Dermis blood vessel endothelial cell (primary cell): ENCODE measurements around the gene NVL. TPM values are rescaled to one million over a fixed set of nuclear protein-coding genes. Genes with fewer than 3 reads are reported as not detected.
A peak's percentile ranks its signal among the peaks of the same experiment; 100 is the strongest.
"Not testable (repeated sequence)": the region's sequence is repeated elsewhere in the genome, so short reads cannot be mapped to it uniquely, and the experiment has no call there.

ENCODE experiments used
- DNase-seq: peaks from one replicate; pipeline ENCODE4 v3.0.0; 2010
- total RNA-seq: library from RNA; depleted of rRNA; stranded (reverse); fragments of >200 nt; gene quantifications from 2 replicates; pipeline ENCODE4 v1.2.3, GENCODE V29; 2014

The NVL gene
- total RNA-seq, 1 donor from 2014 or later, result 31.0 TPM

- DNase-seq, result no peak
Observed at GRCh38 chr1:224226849-224227502, 103.0 kb downstream of the NVL start.

DNA sequence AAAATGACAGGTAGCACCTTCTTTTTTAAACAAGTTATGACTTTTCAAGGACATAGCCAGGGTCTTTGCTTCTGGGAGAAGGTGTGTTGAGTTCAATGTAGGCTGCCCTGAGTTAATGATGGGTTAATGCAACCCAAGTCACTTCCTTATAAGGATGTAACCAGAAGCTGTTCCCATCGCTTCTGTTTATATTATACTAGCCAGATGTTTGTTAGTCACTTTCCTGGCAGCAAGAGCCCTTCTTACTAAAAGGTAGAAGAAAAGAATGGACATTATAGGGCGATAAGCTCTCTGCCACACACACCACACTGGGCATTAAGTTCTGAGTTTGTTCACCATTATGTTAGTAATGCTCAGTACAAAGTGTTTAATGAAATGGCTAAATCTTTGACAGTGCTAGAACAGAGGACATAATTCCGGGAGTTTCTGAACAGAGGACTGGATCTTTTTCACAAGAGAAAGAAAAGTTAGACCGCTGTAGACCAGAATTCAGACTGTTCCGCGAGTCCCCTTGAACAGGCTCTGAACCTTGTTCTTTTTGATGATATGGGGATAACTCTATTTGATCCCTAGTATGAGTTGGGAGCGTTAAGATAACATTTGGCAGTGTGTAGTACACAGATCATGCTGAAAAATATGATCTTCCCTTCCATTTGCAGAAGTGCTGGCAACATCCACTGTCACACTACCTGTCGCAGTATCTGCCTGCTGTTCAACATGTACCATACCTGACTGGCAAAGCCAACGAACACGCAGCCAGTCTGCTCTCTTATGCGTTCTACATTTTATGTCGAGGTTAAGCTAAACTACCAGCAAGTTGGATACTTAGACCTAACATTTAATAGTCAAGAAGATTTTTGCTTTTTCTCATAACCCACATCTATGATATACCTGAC is 105.9 kb downstream of the NVL start:
- DNase-seq, result peak; percentile 84

DNA sequence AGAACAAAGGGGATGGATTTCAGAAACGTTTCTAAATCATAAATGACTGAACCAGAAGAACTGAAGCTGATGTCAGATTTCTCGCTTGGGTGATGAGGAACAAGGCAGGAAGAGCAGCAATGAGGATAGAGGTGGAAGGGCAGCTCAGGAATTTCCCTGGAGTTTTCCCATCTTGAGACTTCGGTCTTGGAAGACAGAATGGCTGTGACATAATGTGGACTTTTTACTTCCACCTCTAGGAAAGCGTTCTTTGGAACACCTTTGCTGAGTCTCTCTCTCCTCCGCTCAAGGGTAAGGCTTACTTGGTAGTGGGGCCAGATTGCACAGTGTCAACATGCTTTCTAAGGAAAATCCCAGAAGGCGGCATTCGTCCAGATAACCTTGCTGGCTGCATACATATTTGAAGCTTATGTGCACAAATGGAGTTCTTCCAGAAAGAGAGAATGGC is 110.3 kb downstream of the NVL start:
- peak; percentile 52 for DNase-seq

DNA sequence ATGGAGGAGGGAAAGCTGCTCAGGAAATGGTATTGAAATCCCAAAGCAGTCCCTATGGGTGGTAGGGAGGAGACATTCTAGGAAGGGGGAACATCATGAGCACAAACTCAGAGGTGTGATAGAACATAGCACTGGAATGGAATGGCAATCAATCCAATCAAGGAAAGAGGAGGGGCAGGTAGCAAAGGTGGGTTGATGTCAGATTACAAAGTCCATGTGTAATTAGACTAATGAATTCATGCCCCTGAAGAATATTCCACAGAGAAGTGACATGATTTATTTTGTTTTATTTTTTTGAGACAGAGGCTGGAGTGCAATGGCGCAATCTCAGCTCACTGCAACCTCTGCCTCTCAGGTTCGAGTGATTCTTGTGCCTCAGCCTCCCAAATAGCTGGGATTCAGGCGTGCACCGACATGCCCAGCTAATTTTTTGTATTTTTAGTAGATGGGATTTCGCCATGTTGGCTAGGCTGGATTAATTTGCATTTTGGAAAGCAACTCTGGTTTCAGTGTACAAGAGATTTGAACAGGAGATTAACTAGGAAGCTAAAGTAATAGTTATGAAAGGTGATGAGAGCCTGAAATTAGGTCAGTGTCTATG is 110.9 kb downstream of the NVL start:
- no peak for DNase-seq

DNA sequence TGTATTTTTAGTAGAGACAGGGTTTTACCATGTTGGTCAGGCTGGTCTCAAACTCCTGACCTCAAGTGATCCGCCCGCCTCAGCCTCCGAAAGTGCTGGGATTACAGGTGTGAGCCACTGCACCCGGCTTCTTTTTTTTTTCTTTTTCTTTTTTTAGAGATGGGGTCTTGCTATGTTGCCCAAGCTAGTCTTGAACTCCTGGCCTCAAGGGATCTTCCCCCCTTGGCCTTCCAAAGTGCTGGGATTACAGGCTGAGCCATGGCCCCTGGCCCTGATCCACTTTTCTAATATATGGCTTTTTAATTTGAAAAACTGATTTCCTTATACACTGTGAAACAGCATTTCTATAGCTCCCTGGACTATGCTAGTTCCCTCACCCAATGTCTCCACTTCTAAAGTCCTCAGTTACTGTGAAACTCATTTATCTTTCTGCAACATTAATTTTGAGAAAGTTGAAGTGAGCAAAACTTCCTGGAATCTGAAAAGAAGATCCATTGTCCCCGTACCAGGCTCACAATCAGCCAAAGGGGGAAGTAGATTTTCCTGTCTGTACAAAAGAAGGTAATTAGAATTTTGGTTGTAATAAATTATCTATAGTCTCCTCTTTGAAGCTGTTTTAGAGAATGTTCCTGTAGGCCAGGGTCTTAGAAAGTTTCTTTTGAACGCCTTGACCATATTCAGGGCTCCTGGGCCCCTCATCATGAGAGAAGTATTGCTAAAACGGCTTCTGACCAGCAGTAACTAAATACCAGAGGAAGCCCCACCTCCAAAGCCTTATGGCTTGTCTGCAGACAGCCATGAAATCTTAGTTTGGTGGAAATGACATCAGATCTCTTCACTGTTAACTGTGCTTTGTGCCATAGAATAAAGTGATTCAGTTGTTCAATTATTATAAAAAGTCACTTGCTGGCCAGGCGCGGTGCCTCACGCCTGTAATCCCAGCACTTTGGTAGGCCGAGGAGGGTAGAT is 112.0 kb downstream of the NVL start:
- DNase-seq, result peak; percentile 55

DNA sequence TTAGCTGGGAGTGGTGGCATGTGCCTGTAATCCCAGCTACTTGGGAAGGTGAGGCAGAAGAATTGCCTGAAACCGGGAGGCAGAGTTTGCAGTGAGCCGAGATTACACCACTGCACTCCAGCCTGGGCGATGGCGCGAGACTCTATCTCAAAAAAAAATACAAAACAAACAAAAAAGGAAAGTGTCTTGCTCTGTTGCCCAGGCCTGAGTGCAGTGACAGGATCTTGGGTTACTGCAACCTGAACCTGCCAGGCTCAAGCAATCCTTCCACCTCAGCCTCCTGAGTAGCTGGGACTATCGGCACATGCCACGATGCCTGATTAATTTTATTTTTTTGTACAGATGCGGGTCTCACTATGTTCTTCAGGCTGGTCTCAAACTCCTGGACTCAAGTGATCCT is 113.6 kb downstream of the NVL start:
- no peak for DNase-seq

- DNase-seq, result no peak
Observed at GRCh38 chr1:224213438-224214119, 116.4 kb downstream of the NVL start.

DNA sequence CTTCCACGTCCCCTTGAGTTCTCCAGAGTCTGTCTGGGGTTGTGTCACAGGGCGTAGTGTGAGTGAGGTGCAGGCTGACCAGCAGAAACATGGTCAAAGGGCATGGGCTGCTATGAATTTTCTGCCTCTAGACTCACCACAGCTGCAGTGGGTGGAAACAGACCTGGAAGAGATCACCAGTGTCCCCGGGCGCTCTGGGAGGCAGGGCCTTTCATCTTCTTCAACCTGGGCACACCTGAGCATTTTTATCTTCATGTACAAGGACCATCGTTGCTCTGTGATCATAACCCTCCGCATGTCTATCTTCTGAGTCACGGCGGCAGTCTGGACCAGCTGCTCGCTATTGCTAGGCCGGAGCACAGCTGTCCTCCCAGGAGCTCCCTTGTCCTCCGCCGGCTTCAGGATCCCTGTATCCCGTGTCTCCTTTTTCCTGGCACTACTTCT is 117.3 kb downstream of the NVL start:
- DNase-seq, result no peak

DNA sequence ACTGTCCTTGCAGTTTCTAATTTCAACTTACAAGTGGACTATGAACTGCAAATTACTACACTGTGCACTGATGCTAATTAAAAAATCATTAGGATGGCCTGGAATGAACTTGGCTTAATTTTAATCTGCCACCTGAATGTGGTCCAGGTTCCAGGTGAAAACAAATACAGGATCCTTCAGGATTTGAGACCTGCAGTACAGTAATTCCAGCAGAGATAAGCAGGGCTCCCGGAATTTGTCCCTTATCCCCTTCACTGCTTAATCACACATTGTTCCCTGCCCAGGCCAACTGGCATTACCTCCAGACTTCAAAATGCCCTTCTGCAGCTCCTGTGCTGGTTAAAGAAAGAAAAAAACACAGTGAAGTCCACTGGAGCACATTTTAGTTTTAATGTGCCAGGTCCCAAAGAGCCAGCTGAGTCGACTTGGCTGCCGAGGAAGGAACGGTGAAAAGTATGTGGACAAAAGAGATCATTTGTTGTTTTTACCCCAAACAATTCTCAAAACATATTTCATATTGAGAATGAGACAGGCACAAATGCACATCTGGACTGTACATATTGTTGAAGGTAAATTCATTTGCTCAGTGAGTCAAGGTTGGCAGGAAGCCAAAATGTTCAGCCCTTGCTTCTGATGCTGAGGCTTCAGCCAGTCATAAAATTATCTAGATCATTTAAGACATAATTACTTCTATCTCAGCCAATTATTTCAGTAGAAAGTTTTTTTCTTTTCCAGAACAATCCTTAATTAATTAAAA is 118.6 kb downstream of the NVL start:
- DNase-seq, result peak; percentile 88

GRCh38 chr1:224205931-224206538 is 123.9 kb downstream of the NVL start:
- DNase-seq, result not testable (repeated sequence)

DNA sequence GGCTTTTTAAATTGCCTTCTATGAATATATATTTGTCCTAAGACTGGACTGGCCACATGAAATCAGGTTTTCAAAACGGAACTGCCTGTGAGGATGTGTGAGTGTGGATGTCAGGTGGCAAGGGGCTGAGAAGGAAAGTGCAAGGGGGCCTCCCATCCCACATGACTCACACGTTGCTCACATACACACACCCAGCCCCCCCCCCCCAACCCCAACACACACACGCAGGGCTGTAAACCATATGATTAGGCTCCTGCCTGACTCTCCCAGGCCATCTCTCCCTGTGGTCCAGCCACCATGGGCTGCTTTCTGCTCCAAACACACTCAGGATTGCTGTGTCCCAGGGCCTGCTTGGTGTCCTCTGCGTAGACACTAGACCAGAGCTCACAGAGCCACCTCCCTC is 124.5 kb downstream of the NVL start:
- peak; percentile 81 for DNase-seq

DNA sequence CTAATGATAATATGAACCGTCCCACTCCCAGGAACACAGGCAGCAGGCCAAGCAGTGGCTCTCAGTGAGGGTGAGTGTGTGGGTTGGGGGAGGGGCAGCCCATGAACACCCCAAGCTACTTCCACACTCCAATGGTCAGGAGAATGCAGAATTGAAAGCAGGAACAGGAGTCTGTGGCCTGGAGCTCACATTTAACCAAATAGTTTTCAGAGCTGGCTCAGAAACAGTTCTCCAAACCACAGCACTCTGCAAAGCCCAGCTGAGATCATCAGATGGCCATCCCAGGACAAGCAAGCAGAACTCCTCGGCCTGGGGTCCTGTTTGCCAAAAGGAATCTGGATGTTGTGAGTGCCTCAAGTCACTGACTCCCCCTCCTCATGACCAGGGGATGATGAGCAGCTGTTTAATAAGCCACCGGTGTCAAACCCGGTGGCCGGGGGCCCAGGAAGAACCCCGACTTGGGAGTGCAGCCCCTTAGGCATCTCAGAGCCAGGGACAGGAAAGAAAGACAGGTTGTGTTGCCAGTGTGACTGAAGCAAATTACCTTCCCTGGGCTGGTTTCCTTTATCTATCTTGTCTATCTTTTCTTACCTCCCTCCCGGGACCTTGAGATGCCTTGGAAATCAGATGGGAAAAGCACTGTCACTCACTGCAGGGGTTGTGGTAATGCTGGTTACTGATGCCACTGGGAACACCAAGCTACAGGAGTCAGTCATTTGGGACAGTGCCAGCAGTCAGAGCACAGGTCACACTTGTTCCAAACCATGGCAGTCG is 126.5 kb downstream of the NVL start:
- peak; percentile 34 for DNase-seq

GRCh38 chr1:224201853-224202252 is 128.1 kb downstream of the NVL start:
- DNase-seq, result no peak

DNA sequence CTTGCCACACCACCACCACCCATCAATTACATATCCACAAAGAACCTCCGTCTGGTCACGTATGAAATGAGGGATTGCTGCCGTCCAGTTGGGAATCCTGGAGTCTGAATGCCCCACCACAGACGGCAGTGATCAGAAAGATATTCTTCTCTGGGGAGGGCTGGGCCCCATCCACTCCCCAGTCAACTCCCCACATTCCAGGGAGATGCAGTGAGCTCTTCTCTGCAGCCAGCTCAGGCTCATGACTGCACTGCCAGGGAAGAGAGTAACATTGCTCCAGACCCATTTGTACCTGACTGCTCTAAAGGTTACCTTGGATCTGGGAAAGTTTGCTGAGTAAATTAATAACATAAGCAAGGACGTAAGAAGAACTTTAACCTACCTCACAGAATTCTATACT is 128.6 kb downstream of the NVL start:
- DNase-seq, result no peak

GRCh38 chr1:224199679-224200078 is 130.3 kb downstream of the NVL start:
- no peak for DNase-seq

GRCh38 chr1:224198572-224198971 is 131.4 kb downstream of the NVL start:
- no peak for DNase-seq

- DNase-seq, result no peak
Observed at GRCh38 chr1:224196813-224197600, 133.0 kb downstream of the NVL start.

- no peak for DNase-seq
Observed at GRCh38 chr1:224193319-224193966, 136.5 kb downstream of the NVL start.
